ENCODE measurements around the gene MSH2. TPM values are rescaled to one million over a fixed set of nuclear protein-coding genes. Genes with fewer than 3 reads are reported as not detected.

Gene MSH2
- total RNA-seq, 8 experiments from 2014 or later, result 8.9 to 86.9 (median 50.6) TPM

DNA sequence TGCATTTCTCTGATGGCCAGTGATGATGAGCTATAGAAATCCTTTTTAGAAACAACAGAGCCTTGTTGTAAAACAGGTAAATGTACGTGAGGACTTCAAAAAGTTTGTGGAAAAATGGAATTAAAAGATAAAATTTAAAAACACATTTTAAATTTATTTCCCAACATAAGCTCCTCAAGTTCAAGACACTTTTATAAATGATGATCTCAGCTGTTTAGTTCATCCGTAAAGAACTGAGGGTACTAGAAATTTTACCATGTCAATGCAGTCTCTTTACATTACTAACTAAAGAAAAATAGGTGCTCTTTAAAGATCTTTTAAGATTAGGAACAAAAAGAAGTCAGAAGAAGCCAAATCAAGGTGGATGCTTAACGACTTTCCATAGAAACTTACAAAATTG lies 52.5 kb downstream of the MSH2 start:
- WGBS, 10 experiments, result 80 to 100% (median 100%) methylated on average over 1 to 3 of the region's 3 CpGs; no CpG with 5 or more reads in 1 of the 10 experiments
- Histone ChIP-seq H3K27ac (no peak overlapping the region), H3K4me1 (replicated peaks in 1 of 2) (no peaks in the 10 kb centered on the region), H3K4me3 (no peak overlapping the region)
- ATAC-seq (replicated peaks in 6 of 8), result no peak
- in situ Hi-C loops (cut with MboI; ENCODE audit: low pct_unique_long_range_greater_than_20kb in 2 of 9, low sequenced_read_pairs in 9 of 9, unreplicated experiment in 9 of 9), result no loop called here

DNA sequence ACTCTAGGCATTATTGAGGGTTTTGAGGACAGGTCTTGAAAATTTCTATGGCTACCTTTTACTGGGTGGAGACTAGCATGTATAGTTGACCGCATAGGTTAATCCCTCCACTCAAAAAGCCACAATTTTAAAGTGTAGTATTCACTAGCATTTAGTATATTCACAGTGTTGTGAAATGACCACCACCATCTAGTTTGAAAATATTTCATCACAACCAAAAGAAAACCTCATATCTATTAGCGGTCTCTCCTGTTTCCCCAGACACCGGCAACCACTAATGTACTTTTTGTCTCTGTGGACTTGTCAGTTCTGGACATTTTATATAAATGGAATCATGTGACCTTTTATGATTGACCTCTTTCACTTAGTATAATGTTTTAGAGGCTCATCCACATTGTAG lies 53.9 kb downstream of the MSH2 start:
- ATAC-seq (replicated peaks in 6 of 8), result no peak
- Histone ChIP-seq H3K4me1 (replicated peaks in 1 of 2) (no peaks in the 10 kb centered on the region), H3K4me3 (no peak overlapping the region), H3K27ac (no peak overlapping the region)
- in situ Hi-C loops (cut with MboI; ENCODE audit: low pct_unique_long_range_greater_than_20kb in 2 of 9, low sequenced_read_pairs in 9 of 9, unreplicated experiment in 9 of 9), result no loop called here
- 96 to 100% (median 100%) methylated on average over 2 to 3 of the region's 3 CpGs; no CpG with 5 or more reads in 4 of the 10 experiments for whole genome bisulfite sequencing, 10 experiments

DNA sequence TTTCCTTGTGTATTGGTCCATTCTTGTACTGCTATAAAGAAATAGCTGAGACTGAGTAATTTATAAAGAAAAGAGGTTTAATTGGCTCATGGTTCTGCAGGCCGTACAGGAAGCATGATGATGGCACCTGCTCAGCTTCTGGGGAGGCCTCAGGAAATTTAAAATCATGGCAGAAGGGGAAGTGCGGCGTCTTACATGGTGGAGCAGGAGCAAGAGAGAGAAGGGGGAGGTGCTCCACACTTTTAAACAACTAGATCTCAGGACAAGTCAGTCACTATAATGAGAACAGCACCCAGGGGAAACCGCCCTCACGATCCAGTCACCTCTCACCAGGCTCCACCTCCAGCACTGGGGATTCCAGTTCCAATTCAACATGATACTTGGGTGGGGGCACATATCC lies 54.3 kb downstream of the MSH2 start:
- ATAC-seq (replicated peaks in 6 of 8), result no peak
- Histone ChIP-seq H3K4me3 (no peak overlapping the region), H3K27ac (no peak overlapping the region), H3K4me1 (replicated peaks in 1 of 2) (no peaks in the 10 kb centered on the region)
- 45 to 100% (median 100%) methylated on average over 1 to 4 of the region's 5 CpGs; no CpG with 5 or more reads in 2 of the 10 experiments for WGBS, 10 experiments
- in situ Hi-C loops (cut with MboI; ENCODE audit: low pct_unique_long_range_greater_than_20kb in 2 of 9, low sequenced_read_pairs in 9 of 9, unreplicated experiment in 9 of 9), result no loop called here

DNA sequence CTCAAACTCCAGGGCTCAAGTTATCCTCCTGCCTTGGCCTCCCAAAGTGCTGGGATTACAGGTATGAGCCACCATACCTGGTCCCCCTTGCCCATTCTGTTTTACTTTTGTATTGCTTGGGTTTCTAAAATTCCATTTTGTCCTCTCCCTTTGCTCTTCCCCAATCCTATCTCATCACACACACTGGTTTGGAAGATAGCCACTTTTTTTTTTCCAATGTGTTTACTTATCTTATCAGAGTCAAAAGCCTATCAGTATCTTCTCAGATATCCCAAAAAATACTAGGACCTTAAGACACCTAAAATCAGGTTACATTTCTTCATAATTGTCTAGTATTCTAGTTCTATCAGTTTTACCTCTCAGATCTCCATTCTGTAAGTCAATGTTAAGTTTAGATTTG lies 56.1 kb downstream of the MSH2 start:
- in situ Hi-C loops (cut with MboI; ENCODE audit: low pct_unique_long_range_greater_than_20kb in 2 of 9, low sequenced_read_pairs in 9 of 9, unreplicated experiment in 9 of 9), result no loop called here
- Histone ChIP-seq H3K4me1 (replicated peaks in 1 of 2) (no peaks in the 10 kb centered on the region), H3K27ac (no peak overlapping the region), H3K4me3 (no peak overlapping the region)
- ATAC-seq (replicated peaks in 6 of 8), result no peak

DNA sequence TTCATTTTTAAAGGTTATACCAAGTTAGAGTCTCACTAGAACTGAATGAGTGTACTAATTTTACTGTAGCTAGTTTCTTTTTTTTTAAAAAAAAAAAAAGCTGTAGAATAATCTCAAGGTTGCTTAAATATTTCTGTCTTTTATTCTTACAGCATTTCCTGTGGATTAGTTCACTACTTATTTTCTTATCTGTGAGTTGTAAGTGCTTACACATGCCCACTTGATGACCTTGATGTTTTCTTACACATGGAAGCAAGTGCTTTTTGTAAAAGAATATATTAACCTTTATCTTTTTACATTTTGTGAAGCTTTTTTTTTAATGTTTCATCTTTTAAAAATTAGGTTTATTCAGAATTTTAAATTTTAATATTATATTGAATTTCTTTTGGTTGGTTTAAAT lies 57.8 kb downstream of the MSH2 start:
- no peak for ATAC-seq (replicated peaks in 6 of 8)
- in situ Hi-C loops (cut with MboI; ENCODE audit: low pct_unique_long_range_greater_than_20kb in 2 of 9, low sequenced_read_pairs in 9 of 9, unreplicated experiment in 9 of 9), result no loop called here
- Histone ChIP-seq H3K4me3 (no peak overlapping the region), H3K27ac (no peak overlapping the region), H3K4me1 (replicated peaks in 1 of 2) (no peaks in the 10 kb centered on the region)

DNA sequence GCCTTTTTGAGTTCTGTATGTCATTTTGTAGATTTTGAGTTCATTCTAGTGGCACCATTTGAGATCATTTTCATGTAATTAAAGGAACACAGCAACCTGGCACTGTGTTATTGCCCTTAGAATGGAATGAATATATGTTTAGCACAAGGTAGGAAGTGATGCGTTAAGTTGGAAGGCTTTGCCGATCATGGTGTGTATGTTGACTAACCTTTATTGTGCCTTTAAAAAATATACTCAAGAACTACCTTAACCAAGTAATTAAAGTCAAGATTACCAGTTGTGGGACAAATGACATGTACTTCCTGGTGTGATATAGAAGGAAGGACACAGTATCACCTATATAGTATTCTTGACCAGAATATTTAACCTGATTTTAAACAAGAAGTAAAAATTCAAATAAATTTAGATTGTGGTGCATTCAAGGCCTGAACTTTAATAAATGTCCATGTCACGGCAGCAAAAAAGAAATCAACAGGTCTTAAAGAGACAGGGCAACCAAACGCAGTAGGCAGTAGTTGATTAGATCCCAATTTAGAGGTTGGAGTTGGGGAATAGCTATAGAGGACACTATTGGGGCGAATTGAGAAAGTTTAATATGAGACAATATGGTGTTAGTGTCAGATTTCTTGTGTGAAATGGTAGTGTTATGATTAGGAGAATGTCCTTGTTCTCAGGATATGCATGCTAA lies 68.6 kb downstream of the MSH2 start:
- in situ Hi-C loops (cut with MboI; ENCODE audit: low pct_unique_long_range_greater_than_20kb in 2 of 9, low sequenced_read_pairs in 9 of 9, unreplicated experiment in 9 of 9), result no loop called here
- H3K27ac ChIP-seq, result no peak overlapping the region
- 92 to 100% (median 95%) methylated on average over 2 to 5 of the region's 5 CpGs for WGBS, 10 experiments
- ATAC-seq (replicated peaks in 6 of 8), result no peak
- no peaks in the 10 kb centered on the region for H3K4me1 ChIP-seq (replicated peaks in 1 of 2)
- H3K4me3 ChIP-seq, result no peak overlapping the region

DNA sequence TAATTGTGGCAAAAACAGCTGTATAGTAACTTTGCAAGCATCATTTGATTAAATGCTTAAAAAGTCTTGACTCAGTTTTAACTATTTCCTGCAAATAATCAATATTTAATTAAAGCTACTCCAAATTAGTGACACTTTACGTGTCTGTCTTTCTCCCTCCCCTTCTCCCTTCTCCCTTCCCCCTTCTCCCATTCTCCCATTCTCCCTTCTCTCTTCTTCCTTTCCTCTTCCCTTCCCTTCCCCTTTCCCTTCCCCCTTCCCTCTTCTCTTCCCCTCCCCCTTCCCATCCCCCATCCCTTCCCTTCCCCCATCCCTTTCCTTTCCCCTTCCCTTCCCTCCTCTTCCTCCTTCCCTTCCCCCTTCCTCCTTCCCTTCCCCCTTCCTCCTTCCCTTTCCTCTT lies 76.9 kb downstream of the MSH2 start:
- Histone ChIP-seq H3K4me3 (no peak overlapping the region), H3K27ac (no peak overlapping the region), H3K4me1 (replicated peaks in 1 of 2) (no peaks in the 10 kb centered on the region)
- WGBS, 10 experiments, result 100% methylated on average over 1 of the region's 1 CpG; no CpG with 5 or more reads in 6 of the 10 experiments
- in situ Hi-C loops (cut with MboI; ENCODE audit: low pct_unique_long_range_greater_than_20kb in 2 of 9, low sequenced_read_pairs in 9 of 9, unreplicated experiment in 9 of 9), result no loop called here
- ATAC-seq (replicated peaks in 6 of 8), result no peak

DNA sequence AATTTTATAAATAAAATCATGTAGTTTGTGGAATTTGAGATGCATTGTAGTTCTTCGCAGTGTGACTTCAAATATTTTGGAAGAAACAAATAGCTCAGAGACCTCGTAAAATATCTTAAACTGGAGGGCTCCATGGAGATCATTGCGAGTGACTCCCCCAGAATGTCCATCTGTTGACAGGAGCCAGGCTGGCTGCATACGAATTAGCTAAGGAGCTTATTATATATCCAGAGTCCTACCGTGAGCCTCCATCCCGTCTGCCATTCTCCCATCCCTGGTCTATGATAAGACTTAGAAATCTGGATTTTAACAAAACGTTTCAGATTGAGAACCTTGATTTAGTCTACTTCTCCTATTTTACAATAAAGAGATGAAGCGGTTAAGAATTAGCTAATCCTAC lies 80.2 kb downstream of the MSH2 start:
- in situ Hi-C loops (cut with MboI; ENCODE audit: low pct_unique_long_range_greater_than_20kb in 2 of 9, low sequenced_read_pairs in 9 of 9, unreplicated experiment in 9 of 9), result no loop called here
- 90 to 100% (median 96%) methylated on average over 1 to 8 of the region's 8 CpGs for WGBS, 10 experiments
- Histone ChIP-seq H3K4me3 (no peak overlapping the region), H3K4me1 (replicated peaks in 1 of 2) (no peaks in the 10 kb centered on the region), H3K27ac (no peak overlapping the region)
- no peak for ATAC-seq (replicated peaks in 6 of 8)

DNA sequence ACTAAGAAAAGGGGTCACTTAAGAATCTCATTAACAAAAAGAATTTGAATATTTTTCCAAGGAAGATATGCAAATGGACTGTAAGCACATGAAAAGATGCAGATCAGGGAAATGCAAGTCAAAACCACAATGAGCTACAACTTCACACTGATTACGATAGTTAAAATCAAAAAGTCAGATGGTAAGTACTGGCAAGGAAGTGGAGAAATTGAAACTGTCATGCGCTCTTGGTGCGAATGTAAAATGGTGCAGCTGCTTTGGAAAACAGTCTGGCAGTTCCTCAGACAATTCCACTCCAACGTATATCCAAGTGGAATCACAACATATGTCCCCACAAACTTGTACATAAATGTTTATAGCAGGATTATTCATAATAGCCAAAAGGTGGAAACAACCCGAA lies 81.4 kb downstream of the MSH2 start:
- Histone ChIP-seq H3K4me1 (replicated peaks in 1 of 2) (no peaks in the 10 kb centered on the region), H3K4me3 (no peak overlapping the region), H3K27ac (no peak overlapping the region)
- in situ Hi-C loops (cut with MboI; ENCODE audit: low pct_unique_long_range_greater_than_20kb in 2 of 9, low sequenced_read_pairs in 9 of 9, unreplicated experiment in 9 of 9), result no loop called here
- peak in 1 of 8 experiments; percentile 13 for ATAC-seq (replicated peaks in 6 of 8)
- 60 to 100% (median 93%) methylated on average over 3 to 5 of the region's 5 CpGs; no CpG with 5 or more reads in 1 of the 10 experiments for WGBS, 10 experiments

DNA sequence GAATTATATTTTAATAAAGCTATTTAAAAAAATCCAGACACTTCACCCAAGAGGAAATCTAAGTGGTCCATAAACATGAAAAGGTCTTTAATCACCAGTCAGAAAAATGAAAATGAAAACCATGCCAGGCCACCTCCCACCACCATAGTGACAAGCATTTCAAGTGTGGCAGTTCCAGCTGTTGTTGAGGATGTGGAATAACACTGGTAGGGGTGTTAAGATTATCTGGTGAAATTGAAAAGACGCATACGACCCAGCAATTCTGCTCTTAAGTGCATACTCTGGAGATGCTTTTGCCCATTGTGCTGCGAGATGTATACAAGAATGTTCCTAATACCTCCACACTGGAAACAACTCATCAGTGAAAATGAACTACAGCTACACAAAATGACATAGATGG lies 82.2 kb downstream of the MSH2 start:
- ATAC-seq (replicated peaks in 6 of 8), result no peak

DNA sequence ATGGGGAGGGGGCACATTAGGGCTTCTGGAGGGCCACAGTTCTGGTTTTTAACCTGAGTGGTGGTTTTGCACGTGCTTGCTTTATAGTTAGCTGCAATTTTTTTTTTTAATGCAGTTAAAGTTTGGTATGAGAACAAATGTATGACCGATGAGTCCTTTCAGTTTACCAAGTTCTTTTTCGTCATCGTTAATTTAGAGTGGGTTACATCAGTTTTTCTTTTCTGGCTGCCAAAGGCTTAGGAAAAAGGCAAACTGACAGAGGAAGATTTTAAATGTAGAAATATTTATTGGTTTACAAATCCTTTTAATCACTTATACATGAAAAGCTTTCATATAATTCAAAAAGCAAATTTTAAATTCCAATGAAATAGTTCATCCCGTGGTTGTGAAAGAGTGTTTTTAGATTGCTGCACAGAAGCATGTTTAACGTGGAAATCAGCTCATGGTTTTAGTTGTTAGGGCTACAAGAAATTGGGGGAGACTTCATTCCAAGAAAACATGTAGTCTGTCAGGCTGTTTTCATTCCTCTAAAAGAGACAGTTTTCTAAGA lies 82.9 kb downstream of the MSH2 start:
- no peak overlapping the region for H3K4me3 ChIP-seq
- no peak for ATAC-seq (replicated peaks in 6 of 8)
- 21 to 100% (median 94%) methylated on average over 3 to 6 of the region's 6 CpGs; no CpG with 5 or more reads in 1 of the 10 experiments for WGBS, 10 experiments
- H3K4me1 ChIP-seq (replicated peaks in 1 of 2), result no peaks in the 10 kb centered on the region
- in situ Hi-C loops (cut with MboI; ENCODE audit: low pct_unique_long_range_greater_than_20kb in 2 of 9, low sequenced_read_pairs in 9 of 9, unreplicated experiment in 9 of 9), result no loop called here
- H3K27ac ChIP-seq, result no peak overlapping the region

More for the DNA sequence above, 82.2 kb downstream of the MSH2 start:
- Histone ChIP-seq H3K4me3 (no peak overlapping the region), H3K27ac (no peak overlapping the region), H3K4me1 (replicated peaks in 1 of 2) (no peaks in the 10 kb centered on the region)
- in situ Hi-C loops (cut with MboI; ENCODE audit: low pct_unique_long_range_greater_than_20kb in 2 of 9, low sequenced_read_pairs in 9 of 9, unreplicated experiment in 9 of 9), result no loop called here
- 88 to 100% (median 97%) methylated on average over 1 to 3 of the region's 3 CpGs; no CpG with 5 or more reads in 4 of the 10 experiments for WGBS, 10 experiments

DNA sequence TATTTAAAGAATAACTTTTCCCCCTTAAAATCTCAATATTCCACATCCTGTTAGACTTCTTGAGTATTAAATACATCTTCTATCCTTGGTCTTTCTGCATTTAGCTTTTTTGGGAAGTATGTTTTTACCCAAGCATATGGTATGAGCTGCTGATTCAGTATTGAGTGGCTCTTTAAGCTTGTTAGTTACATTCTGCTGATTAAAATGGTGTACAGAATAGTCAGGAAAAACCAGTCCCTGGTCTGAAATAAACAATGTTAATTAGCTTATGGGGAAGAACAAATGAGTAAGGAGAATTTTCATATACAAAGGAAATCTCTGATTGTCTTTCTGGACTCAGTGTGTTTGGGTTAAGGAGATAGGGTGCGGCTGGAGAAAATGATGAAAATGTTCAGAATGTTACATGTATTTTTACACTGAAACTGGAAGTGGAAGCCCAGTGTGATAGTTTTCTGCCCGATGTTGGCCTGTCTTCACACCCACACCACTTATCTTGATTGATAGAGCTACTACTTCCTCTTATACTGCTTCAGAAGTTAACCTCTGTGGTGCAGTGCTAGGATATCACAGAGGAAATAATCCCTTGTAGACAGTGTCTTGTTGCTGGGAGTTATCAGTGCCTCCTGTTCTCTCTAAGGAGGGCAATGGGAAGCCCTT lies 84.0 kb downstream of the MSH2 start:
- H3K4me3 ChIP-seq, result no peak overlapping the region
- WGBS, 10 experiments, result 62 to 100% (median 76%) methylated on average over 1 to 2 of the region's 2 CpGs; no CpG with 5 or more reads in 4 of the 10 experiments
- H3K4me1 ChIP-seq (replicated peaks in 1 of 2), result no peaks in the 10 kb centered on the region
- ATAC-seq (replicated peaks in 6 of 8), result peak in 4 of 8 experiments; percentile 26 to 58 (median 42)
- in situ Hi-C loops (cut with MboI; ENCODE audit: low pct_unique_long_range_greater_than_20kb in 2 of 9, low sequenced_read_pairs in 9 of 9, unreplicated experiment in 9 of 9), result no loop called here
- H3K27ac ChIP-seq, result no peak overlapping the region

DNA sequence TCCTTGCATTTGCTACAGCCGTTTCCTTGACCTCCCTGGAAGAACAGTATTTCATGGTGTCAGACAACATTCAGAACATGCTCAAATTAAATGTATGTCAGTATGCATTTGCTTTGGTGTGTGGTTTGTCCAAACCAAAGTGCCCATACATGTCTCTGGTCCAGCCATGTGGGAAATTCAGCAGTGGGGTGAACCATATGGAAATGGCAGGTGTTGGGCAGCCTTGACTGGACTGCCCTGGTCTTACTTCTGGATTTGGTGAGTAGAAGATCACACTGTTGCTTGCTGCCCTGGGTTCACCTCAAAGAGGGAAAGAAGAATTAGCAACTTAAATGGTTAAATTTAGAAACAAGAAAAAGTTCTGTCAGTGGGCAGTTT lies 84.5 kb downstream of the MSH2 start:
- no peak overlapping the region for H3K27ac ChIP-seq
- no peak for ATAC-seq (replicated peaks in 6 of 8)
- in situ Hi-C loops (cut with MboI; ENCODE audit: low pct_unique_long_range_greater_than_20kb in 2 of 9, low sequenced_read_pairs in 9 of 9, unreplicated experiment in 9 of 9), result no loop called here
- 83 to 100% (median 100%) methylated on average over 1 of the region's 1 CpG; no CpG with 5 or more reads in 7 of the 10 experiments for WGBS, 10 experiments
- H3K4me1 ChIP-seq (replicated peaks in 1 of 2), result no peaks in the 10 kb centered on the region
- H3K4me3 ChIP-seq, result no peak overlapping the region

Data from motor neuron (in vitro differentiated cells).